DMS153 treated with DMSO at 0.1 percent for 48 hours (cell line): Measurements from ENCODE around the gene KRTAP4-4.
"Not testable (repeated sequence)": the region's sequence is repeated elsewhere in the genome, so short reads cannot be mapped to it uniquely, and the experiment has no call there.

Source experiments
- DNase-seq: peaks from one replicate; lab custom pipeline; 2025; ENCODE audit not compliant: unreplicated experiment; lab: John Stamatoyannopoulos, UW

The KRTAP4-4 gene

GRCh38 chr17:41160648-41161047 is at the start of gene KRTAP4-4:
Gene KRTAP4-4 (minus strand): TSS chr17:41160748. CDS start chr17:41160691, 57 bp downstream.
- DNase-seq: no peak

GRCh38 chr17:41199421-41200078 is 39.0 kb upstream of the KRTAP4-4 start:
- DNase-seq: peak; percentile 43

- no peak for DNase-seq
These were observed 35.5 kb upstream of the KRTAP4-4 start for GRCh38 chr17:41196068-41196467.

GRCh38 chr17:41190328-41190727 is 29.8 kb upstream of the KRTAP4-4 start:
- no peak for DNase-seq

- DNase-seq: not testable (repeated sequence)
These were observed 29.3 kb upstream of the KRTAP4-4 start, which contains the start of gene KRTAP9-1 for GRCh38 chr17:41189837-41190318. Gene KRTAP9-1 (plus strand): TSS chr17:41189887. CDS start chr17:41189887, 0 bp downstream.

- no peak for DNase-seq
These were observed 26.3 kb upstream of the KRTAP4-4 start for GRCh38 chr17:41186872-41187271.

GRCh38 chr17:41185001-41185400 is 24.5 kb upstream of the KRTAP4-4 start:
- no peak for DNase-seq

GRCh38 chr17:41184480-41184961 is 24.0 kb upstream of the KRTAP4-4 start, which contains the start of gene KRTAP4-1:
Gene KRTAP4-1 (minus strand): TSS chr17:41184911. CDS start chr17:41184854, 57 bp downstream.
- DNase-seq: no peak

- DNase-seq: no peak
These were observed 18.5 kb upstream of the KRTAP4-4 start for GRCh38 chr17:41178843-41179616.

GRCh38 chr17:41178341-41178740 is 17.8 kb upstream of the KRTAP4-4 start:
- no peak for DNase-seq

GRCh38 chr17:41177727-41178271 is 17.3 kb upstream of the KRTAP4-4 start, which contains the start of gene KRTAP4-2:
Gene KRTAP4-2 (minus strand): TSS chr17:41178221. CDS start chr17:41178164, 57 bp downstream.
- no peak for DNase-seq

- no peak for DNase-seq
These were observed 16.3 kb upstream of the KRTAP4-4 start for GRCh38 chr17:41176744-41177387.

GRCh38 chr17:41171886-41172285 is 11.3 kb upstream of the KRTAP4-4 start:
- DNase-seq: no peak

- no peak for DNase-seq
These were observed 7.6 kb upstream of the KRTAP4-4 start, which contains the start of gene KRTAP4-3 for GRCh38 chr17:41168121-41168520. Gene KRTAP4-3 (minus strand): TSS chr17:41168221. CDS start chr17:41168172, 49 bp downstream.

- DNase-seq: no peak
These were observed 7.0 kb upstream of the KRTAP4-4 start for GRCh38 chr17:41167561-41167960.

GRCh38 chr17:41163828-41164227 is 3.3 kb upstream of the KRTAP4-4 start:
- DNase-seq: no peak

GRCh38 chr17:41160190-41160589 is 358 bp downstream of the KRTAP4-4 start:
- not testable (repeated sequence) for DNase-seq

- DNase-seq: no peak
These were observed 6.7 kb downstream of the KRTAP4-4 start for GRCh38 chr17:41153856-41154255.

- DNase-seq: no peak
These were observed 9.0 kb downstream of the KRTAP4-4 start for GRCh38 chr17:41151525-41151924.

GRCh38 chr17:41150026-41150425 is 10.5 kb downstream of the KRTAP4-4 start:
- no peak for DNase-seq

GRCh38 chr17:41149652-41149985 is 10.9 kb downstream of the KRTAP4-4 start, which contains the start of gene KRTAP4-5:
Gene KRTAP4-5 (minus strand): TSS chr17:41149825. CDS start chr17:41149767, 58 bp downstream.
- no peak for DNase-seq
